Smooth muscle cell (in vitro differentiated cells): Measurements from ENCODE around the gene R3HDM4. TPM values are rescaled to one million over a fixed set of nuclear protein-coding genes. Genes with fewer than 3 reads are reported as not detected.

ENCODE experiments used
- DNase-seq: peaks from one replicate; lab custom pipeline; 2025; ENCODE audit not compliant: unreplicated experiment; lab: John Stamatoyannopoulos, UW
- H2AFZ ChIP-seq: fragments of 200-600 bp; sonication (generic); 2 replicates; pipeline ENCODE4 v1.6.0; 2016; ENCODE audit warnings: antibody characterized with exemption, low read depth, mild to moderate bottlenecking
- H3F3A ChIP-seq: fragments of 200-600 bp; sonication (generic); 2 replicates; pipeline ENCODE4 v1.6.0; 2017; ENCODE audit warnings: antibody characterized with exemption, low read depth
- H3K27ac ChIP-seq: fragments of 200-600 bp; sonication (generic); 2 replicates; pipeline ENCODE4 v1.5.1; 2016; ENCODE audit warnings: low read depth, mild to moderate bottlenecking
- H3K27me3 ChIP-seq: fragments of 200-600 bp; sonication (generic); 2 replicates; pipeline ENCODE4 v1.6.1; 2016; ENCODE audit warnings: low read depth, mild to moderate bottlenecking
- H3K36me3 ChIP-seq: fragments of 200-600 bp; sonication (generic); 2 replicates; pipeline ENCODE4 v1.5.1; 2016; ENCODE audit warnings: low read depth
- H3K4me1 ChIP-seq: fragments of 200-600 bp; sonication (generic); 2 replicates; pipeline ENCODE4 v1.5.1; 2016; ENCODE audit warnings: low read depth
- H3K4me2 ChIP-seq: fragments of 200-600 bp; sonication (generic); 2 replicates; pipeline ENCODE4 v1.6.0; 2016; ENCODE audit warnings: mild to moderate bottlenecking
- H3K4me3 ChIP-seq: fragments of 200-600 bp; sonication (generic); 2 replicates; pipeline ENCODE4 v1.5.1; 2016; ENCODE audit warnings: mild to moderate bottlenecking
- H3K79me2 ChIP-seq: fragments of 200-600 bp; sonication (generic); 2 replicates; pipeline ENCODE4 v1.6.0; 2016; ENCODE audit warnings: low read depth, mild to moderate bottlenecking
- H3K9ac ChIP-seq: fragments of 200-600 bp; sonication (generic); 2 replicates; pipeline ENCODE4 v1.6.0; 2016; ENCODE audit warnings: low read depth
- H3K9me3 ChIP-seq: fragments of 200-600 bp; sonication (generic); replicated peaks from 2 replicates; pipeline ENCODE4 v1.5.1; 2016; ENCODE audit warnings: low read depth
- H4K20me1 ChIP-seq: fragments of 200-600 bp; sonication (generic); 2 replicates; pipeline ENCODE4 v1.6.0; 2016; ENCODE audit warnings: low read depth
- CTCF ChIP-seq: fragments of 200-600 bp; sonication (generic); IDR thresholded peaks from 2 replicates; pipeline ENCODE4 v1.5.1; 2017; ENCODE audit warnings: borderline replicate concordance, mild to moderate bottlenecking, antibody characterized with exemption; ENCODE audit not compliant: insufficient read depth, poor library complexity, severe bottlenecking
- WGBS: methylation state at CpG from one replicate; pipeline ENCODE4 v1.1.7; 2016; ENCODE audit warnings: low lambda C conversion rate; 5-methylcytosine and 5-hydroxymethylcytosine counted together
- polyA plus RNA-seq: library from polyadenylated mRNA; unstranded; fragments of >200 nt; fragmentation: Nextera tagmentation; extraction: Ambion mirVana; gene quantifications from 2 replicates; pipeline ENCODE4 v1.2.1, GENCODE V29; 2016
- total RNA-seq: library from RNA; depleted of rRNA; stranded (reverse); fragments of >200 nt; gene quantifications from 2 replicates; pipeline ENCODE4 v1.2.3, GENCODE V29; 2014

R3HDM4 gene
- total and polyA plus RNA-seq, 2 experiments from 2014 or later = 42.3 to 69.4 TPM

- DNase-seq = no peak
- peaks cover 7% of the 10 kb centered on the region for H3K79me2 ChIP-seq
- peak overlapping the region; percentile 81 for H3K4me2 ChIP-seq
- no peaks in the 10 kb centered on the region for H4K20me1 ChIP-seq
- peaks cover 42% of the 10 kb centered on the region for H3K27me3 ChIP-seq
- no peak overlapping the region for H3K9ac ChIP-seq
- peaks cover 4% of the 10 kb centered on the region for H3F3A ChIP-seq
- H3K27ac ChIP-seq = no peak overlapping the region
- no peak overlapping the region for H2AFZ ChIP-seq
- H3K9me3 ChIP-seq = no peaks in the 10 kb centered on the region
- no peaks in the 10 kb centered on the region for H3K4me1 ChIP-seq
- no peak for TF ChIP-seq CTCF
- no peaks in the 10 kb centered on the region for H3K36me3 ChIP-seq
- H3K4me3 ChIP-seq = peak overlapping the region; percentile 34
- 25% methylated on average over 10 of the region's 12 CpGs for WGBS
Observed at GRCh38 chr19:918152-918437, 5.1 kb upstream of the R3HDM4 start.

DNA sequence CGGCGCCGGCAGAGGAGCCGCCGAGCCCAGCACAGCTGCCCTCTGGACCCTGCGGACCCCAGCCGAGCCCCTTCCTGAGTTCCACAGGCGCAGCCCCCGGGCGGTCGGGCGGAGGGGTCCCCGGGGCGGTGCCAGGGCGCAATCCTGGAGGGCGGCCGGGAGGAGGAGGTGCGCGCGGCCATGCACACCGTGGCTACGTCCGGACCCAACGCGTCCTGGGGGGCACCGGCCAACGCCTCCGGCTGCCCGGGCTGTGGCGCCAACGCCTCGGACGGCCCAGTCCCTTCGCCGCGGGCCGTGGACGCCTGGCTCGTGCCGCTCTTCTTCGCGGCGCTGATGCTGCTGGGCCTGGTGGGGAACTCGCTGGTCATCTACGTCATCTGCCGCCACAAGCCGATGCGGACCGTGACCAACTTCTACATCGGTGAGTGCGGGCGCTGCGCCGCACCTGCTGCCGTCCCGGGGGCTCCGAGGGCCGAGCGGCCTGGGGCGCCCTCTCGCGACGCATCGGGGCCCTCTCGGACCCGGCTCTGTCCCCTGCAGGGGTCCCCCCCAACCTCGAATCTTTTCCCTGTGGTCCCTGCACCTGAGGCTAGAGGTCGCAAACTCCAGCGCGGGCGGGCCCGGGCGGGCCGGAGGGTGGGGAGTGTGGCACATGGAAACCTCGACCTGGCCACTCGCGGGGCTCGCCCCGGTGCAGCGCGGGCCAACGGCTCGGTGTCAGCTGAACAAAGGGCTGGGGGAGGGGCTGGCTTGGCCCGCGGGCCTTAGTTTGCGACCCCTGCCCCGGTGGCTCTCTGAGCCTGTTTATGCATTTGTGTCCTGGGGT lies 4.5 kb upstream of the R3HDM4 start, which contains the start of gene KISS1R:
TSS of gene KISS1R (plus strand) at position 11 of the 829 bp plus-strand sequence. CDS start at position 181, 170 bp downstream.
- no peaks in the 10 kb centered on the region for H3K9me3 ChIP-seq
- H3K4me1 ChIP-seq = no peaks in the 10 kb centered on the region
- H3K9ac ChIP-seq = no peak within 1 kb of the TSS
- peak; percentile 37 for TF ChIP-seq CTCF
- H3K4me2 ChIP-seq = peak within 1 kb of the TSS; percentile 81
- no peaks in the 10 kb centered on the region for H4K20me1 ChIP-seq
- under 1% methylated on average over 64 of the region's 87 CpGs for WGBS
- H3K36me3 ChIP-seq = no peaks in the 10 kb centered on the region
- no peak for DNase-seq
- H2AFZ ChIP-seq = no peak within 1 kb of the TSS
- H3F3A ChIP-seq = peaks cover 4% of the 10 kb centered on the region
- peaks cover 42% of the 10 kb centered on the region for H3K27me3 ChIP-seq
- peaks cover 9% of the 10 kb centered on the region for H3K79me2 ChIP-seq
- no peak within 1 kb of the TSS for H3K27ac ChIP-seq
- peak within 1 kb of the TSS; percentile 34 for H3K4me3 ChIP-seq

GRCh38 chr19:916645-917322 lies 3.8 kb upstream of the R3HDM4 start:
- H3F3A ChIP-seq = peaks cover 4% of the 10 kb centered on the region
- H3K4me2 ChIP-seq = peak overlapping the region; percentile 81
- H2AFZ ChIP-seq = no peak overlapping the region
- peak overlapping the region; percentile 34 for H3K4me3 ChIP-seq
- H3K79me2 ChIP-seq = peaks cover 10% of the 10 kb centered on the region
- no peak overlapping the region for H3K9ac ChIP-seq
- H3K27me3 ChIP-seq = peaks cover 42% of the 10 kb centered on the region
- no peak overlapping the region for H3K27ac ChIP-seq
- no peak for TF ChIP-seq CTCF
- H3K36me3 ChIP-seq = no peaks in the 10 kb centered on the region
- H3K9me3 ChIP-seq = no peaks in the 10 kb centered on the region
- no peaks in the 10 kb centered on the region for H3K4me1 ChIP-seq
- WGBS = 18% methylated on average over 17 of the region's 35 CpGs
- peak; percentile 6 for DNase-seq
- H4K20me1 ChIP-seq = peaks cover under 1% of the 10 kb centered on the region
